Transverse colon (tissue), 4 donors: ENCODE results near the gene ENGASE. TPM values are rescaled to one million over a fixed set of nuclear protein-coding genes. Genes with fewer than 3 reads are reported as not detected.

Experiments used
- DNase-seq: peaks from one replicate; pipeline ENCODE4 v3.0.0-alpha.2; 2019
- H3K27ac ChIP-seq, 4 donors: fragments of 200-600 bp; sonication (generic); 2 replicates each; pipeline ENCODE4 v1.5.1; 2016 to 2018; ENCODE audit warnings: inconsistent platforms in 4 of 4
- H3K27me3 ChIP-seq: fragments of 200-600 bp; sonication (generic); 2 replicates; pipeline ENCODE4 v1.5.1; 2017; ENCODE audit warnings: inconsistent platforms
- H3K36me3 ChIP-seq, 4 donors: fragments of 200-600 bp; sonication (generic); 2 replicates each; pipeline ENCODE4 v1.5.1; 2017 to 2019; ENCODE audit warnings: inconsistent platforms in 4 of 4
- H3K4me1 ChIP-seq, 4 donors: fragments of 200-600 bp; sonication (generic); 2 replicates each; pipeline ENCODE4 v1.5.1; 2017 to 2020; ENCODE audit warnings: inconsistent platforms in 4 of 4
- H3K4me3 ChIP-seq, 4 donors: fragments of 200-600 bp; sonication (generic); 1 replicate in 1 of 4; 2 replicates in 3 of 4; pipeline versions ENCODE4 v1.5.1 to v1.6.1; 2017 to 2019; ENCODE audit warnings: inconsistent platforms in 4 of 4
- H3K9me3 ChIP-seq, 2 donors: fragments of 200-600 bp; sonication (generic); 2 replicates each; pipeline ENCODE4 v1.5.1; 2017 to 2019; ENCODE audit warnings: inconsistent platforms in 2 of 2
- CTCF ChIP-seq, 5 experiments: fragments of 200-600 bp in 3 of 5; fragments of 450-650 bp in 2 of 5; sonication (generic) in 3 of 5; IDR thresholded peaks; 1 replicate in 2 of 5; 2 replicates in 3 of 5; pipeline ENCODE4 v1.5.1; 2016 to 2017; ENCODE audit warnings: antibody characterized with exemption in 5 of 5, inconsistent platforms in 3 of 5, mild to moderate bottlenecking in 2 of 5, moderate library complexity in 1 of 5
- EP300 ChIP-seq: sonication (generic); formaldehyde crosslinking; IDR thresholded peaks from one replicate; pipeline ENCODE4 v1.6.1; 2017; ENCODE audit warnings: antibody characterized with exemption, low read depth
- POLR2A ChIP-seq: fragments of 450-650 bp; IDR thresholded peaks from one replicate; pipeline ENCODE4 v1.6.1; 2016; ENCODE audit warnings: antibody characterized with exemption, mild to moderate bottlenecking, moderate library complexity
- POLR2AphosphoS5 ChIP-seq, 3 donors: sonication (generic); formaldehyde crosslinking; IDR thresholded peaks; one replicate each; pipeline ENCODE4 v1.6.1; 2016; ENCODE audit warnings: antibody characterized with exemption in 3 of 3
- WGBS, 2 donors: methylation state at CpG; one replicate each; pipeline ENCODE4 v1.1.5; 2018; ENCODE audit warnings: low coverage in 1 of 2; 5-methylcytosine and 5-hydroxymethylcytosine counted together
- in situ Hi-C, 4 donors: fragments of 200-750 bp; cut with MboI; loops; one replicate each; pipeline versions ENCODE4 v1.15.0 to v1.15.1; 2017; ENCODE audit warnings: low sequenced_read_pairs in 3 of 4, low pct_ligation_motif_present in 1 of 4, low pct_unique_long_range_greater_than_20kb in 1 of 4
- intact Hi-C: fragments of 100-400 bp; cut with DNase I; formaldehyde crosslinking; loops from one replicate; pipeline ENCODE4 v1.15.1; 2023; ENCODE audit warnings: low total_unique reads
- total RNA-seq, 4 donors: library from RNA; depleted of rRNA; stranded (reverse); fragments of >200 nt; gene quantifications; one replicate each; pipeline ENCODE4 v1.1.0, GENCODE V29; 2016

The ENGASE gene
- total RNA-seq, 4 donors from 2014 or later, result 74.7 to 335 (median 121) TPM

- Histone ChIP-seq H3K27ac (no peak overlapping the region), H3K36me3 (no peaks in the 10 kb centered on the region), H3K4me1 (peaks cover 9 to 37% (median 21%) of the 10 kb centered on the region in 4 donors), H3K9me3 (no peaks in the 10 kb centered on the region), H3K27me3 (no peaks in the 10 kb centered on the region), H3K4me3 (no peak overlapping the region)
- 89 to 91% methylated on average over 9 to 26 of the region's 26 CpGs for WGBS, 2 donors
- intact Hi-C loops, result no loop called here
- no peak for DNase-seq
- in situ Hi-C loops, result no loop called here
- no peak for TF ChIP-seq EP300
Measured at GRCh38 chr17:79031996-79032875, 42.4 kb upstream of the ENGASE start.

GRCh38 chr17:79033046-79033616 is 41.5 kb upstream of the ENGASE start:
- H3K9me3 ChIP-seq, result no peaks in the 10 kb centered on the region
- in situ Hi-C loops (no loop called here), intact Hi-C loops (no loop called here)
- peaks cover 5 to 28% (median 12%) of the 10 kb centered on the region in 4 donors for H3K4me1 ChIP-seq
- no peaks in the 10 kb centered on the region for H3K27me3 ChIP-seq
- peak overlapping the region in 2 of 4 donors; percentile 53 to 57 for H3K27ac ChIP-seq
- no peak for TF ChIP-seq EP300
- no peak for TF ChIP-seq POLR2A
- TF ChIP-seq CTCF (IDR thresholded peaks at IDR 0.05), result no peak
- no peak for TF ChIP-seq POLR2AphosphoS5 (IDR thresholded peaks at IDR 0.05)
- no peaks in the 10 kb centered on the region for H3K36me3 ChIP-seq
- no peak overlapping the region for H3K4me3 ChIP-seq
- WGBS, 2 donors, result 75 to 87% methylated on average over 1 to 9 of the region's 9 CpGs
- no peak for DNase-seq

GRCh38 chr17:79033741-79034501 is 40.7 kb upstream of the ENGASE start:
- in situ Hi-C loops, result no loop called here
- TF ChIP-seq EP300, result no peak
- H3K27ac ChIP-seq, result peak overlapping the region; percentile 37 to 62 (median 55)

GRCh38 chr17:79034931-79035485 is 39.6 kb upstream of the ENGASE start:
- H3K36me3 ChIP-seq, result no peaks in the 10 kb centered on the region
- no peak overlapping the region for H3K4me3 ChIP-seq
- 79 to 83% methylated on average over 6 to 8 of the region's 8 CpGs for WGBS, 2 donors
- in situ Hi-C loops, result no loop called here
- intact Hi-C loops, result no loop called here
- H3K27me3 ChIP-seq, result no peaks in the 10 kb centered on the region
- peak overlapping the region in 1 of 4 donors; percentile 53 for H3K27ac ChIP-seq
- TF ChIP-seq EP300, result no peak
- no peak for TF ChIP-seq POLR2AphosphoS5 (IDR thresholded peaks at IDR 0.05)
- TF ChIP-seq POLR2A, result no peak
- TF ChIP-seq CTCF (IDR thresholded peaks at IDR 0.05), result no peak
- H3K4me1 ChIP-seq, result peaks cover 5 to 24% (median 9%) of the 10 kb centered on the region in 4 donors
- no peak for DNase-seq
- H3K9me3 ChIP-seq, result no peaks in the 10 kb centered on the region

More at GRCh38 chr17:79033741-79034501, 40.7 kb upstream of the ENGASE start:
- H3K36me3 ChIP-seq, result no peaks in the 10 kb centered on the region
- DNase-seq, result no peak
- H3K27me3 ChIP-seq, result no peaks in the 10 kb centered on the region
- intact Hi-C loops, result no loop called here
- H3K4me1 ChIP-seq, result peaks cover 5 to 24% (median 9%) of the 10 kb centered on the region in 4 donors
- WGBS, 2 donors, result 48 to 57% methylated on average over 3 to 27 of the region's 28 CpGs
- H3K9me3 ChIP-seq, result no peaks in the 10 kb centered on the region
- no peak overlapping the region for H3K4me3 ChIP-seq

- in situ Hi-C loops, result no loop called here
- Histone ChIP-seq H3K4me3 (no peak overlapping the region), H3K27me3 (no peaks in the 10 kb centered on the region), H3K9me3 (no peaks in the 10 kb centered on the region), H3K27ac (no peak overlapping the region), H3K36me3 (no peaks in the 10 kb centered on the region), H3K4me1 (peaks cover 5 to 24% (median 9%) of the 10 kb centered on the region in 4 donors)
- no peak for TF ChIP-seq EP300
- intact Hi-C loops, result no loop called here
- DNase-seq, result no peak
- WGBS, 2 donors, result 82 to 95% methylated on average over 4 to 6 of the region's 6 CpGs
Measured at GRCh38 chr17:79035686-79036085, 38.9 kb upstream of the ENGASE start.
